Measurements from ENCODE around the gene PRRC2C.
"Not testable (repeated sequence)": the region's sequence is repeated elsewhere in the genome, so short reads cannot be mapped to it uniquely, and the experiment has no call there.

The PRRC2C gene

GRCh38 chr1:171588230-171588629 lies 102.9 kb downstream of the PRRC2C start:
- no peak for DNase-seq

- no peak for DNase-seq
These were observed 104.7 kb downstream of the PRRC2C start for GRCh38 chr1:171590022-171590421.

GRCh38 chr1:171595324-171595723 lies 110.0 kb downstream of the PRRC2C start:
- DNase-seq, result no peak

GRCh38 chr1:171596119-171596518 lies 110.8 kb downstream of the PRRC2C start:
- no peak for DNase-seq

- no peak for DNase-seq
These were observed 111.4 kb downstream of the PRRC2C start for GRCh38 chr1:171596705-171597104.

GRCh38 chr1:171597203-171597602 lies 111.9 kb downstream of the PRRC2C start:
- no peak for DNase-seq

- not testable (repeated sequence) for DNase-seq
These were observed 115.0 kb downstream of the PRRC2C start for GRCh38 chr1:171600310-171600709.

- DNase-seq, result no peak
These were observed 115.5 kb downstream of the PRRC2C start for GRCh38 chr1:171600862-171601261.

- not testable (repeated sequence) for DNase-seq
These were observed 117.7 kb downstream of the PRRC2C start for GRCh38 chr1:171603042-171603441.

GRCh38 chr1:171606402-171606941 lies 121.1 kb downstream of the PRRC2C start:
- no peak for DNase-seq

GRCh38 chr1:171610385-171610784 lies 125.1 kb downstream of the PRRC2C start:
- DNase-seq, result no peak

- no peak for DNase-seq
These were observed 126.0 kb downstream of the PRRC2C start for GRCh38 chr1:171611306-171611705.

GRCh38 chr1:171613282-171613681 lies 128.0 kb downstream of the PRRC2C start:
- no peak for DNase-seq

- not testable (repeated sequence) for DNase-seq
These were observed 130.0 kb downstream of the PRRC2C start for GRCh38 chr1:171615122-171615906.

GRCh38 chr1:171616586-171616985 lies 131.3 kb downstream of the PRRC2C start:
- DNase-seq, result no peak

- DNase-seq, result no peak
These were observed 136.8 kb downstream of the PRRC2C start, which contains the start of gene MYOCOS for GRCh38 chr1:171622152-171622462. Gene MYOCOS, plus strand, starts transcription at chr1:171622243. Its CDS starts 1,641 bp downstream, at chr1:171623884.

- DNase-seq, result no peak
These were observed 138.5 kb downstream of the PRRC2C start for GRCh38 chr1:171623651-171624331.

- DNase-seq, result no peak
These were observed 139.9 kb downstream of the PRRC2C start for GRCh38 chr1:171625225-171625624.

GRCh38 chr1:171627020-171627419 lies 141.7 kb downstream of the PRRC2C start:
- DNase-seq, result no peak

GRCh38 chr1:171628225-171628624 lies 142.9 kb downstream of the PRRC2C start:
- no peak for DNase-seq

GRCh38 chr1:171635661-171636060 lies 150.3 kb downstream of the PRRC2C start:
- no peak for DNase-seq

GRCh38 chr1:171636141-171636540 lies 150.8 kb downstream of the PRRC2C start:
- no peak for DNase-seq

GRCh38 chr1:171637928-171638576 lies 152.7 kb downstream of the PRRC2C start:
- no peak for DNase-seq

GRCh38 chr1:171640225-171640624 lies 154.9 kb downstream of the PRRC2C start:
- no peak for DNase-seq

Measured in effector CD4-positive, alpha-beta T cell (primary cell).